HUES48 (cell line): ENCODE results near the gene ATM.
"Not testable (repeated sequence)": the region's sequence is repeated elsewhere in the genome, so short reads cannot be mapped to it uniquely, and the experiment has no call there.

Source experiments
- H3K27ac ChIP-seq: one replicate; pipeline ENCODE4 v1.7.0; 2013; ENCODE audit warnings: low read depth, low read length, inconsistent platforms
- H3K27me3 ChIP-seq: 2 replicates; pipeline ENCODE4 v1.6.1; 2013; ENCODE audit warnings: mild to moderate bottlenecking, low read length; ENCODE audit not compliant: control insufficient read depth, insufficient read depth
- H3K36me3 ChIP-seq: 2 replicates; pipeline ENCODE4 v1.6.1; 2013; ENCODE audit warnings: low read length; ENCODE audit not compliant: control insufficient read depth, insufficient read depth
- H3K4me1 ChIP-seq: 2 replicates; pipeline ENCODE4 v1.6.1; 2013; ENCODE audit warnings: mild to moderate bottlenecking, low read length; ENCODE audit not compliant: control insufficient read depth, insufficient read depth
- H3K4me3 ChIP-seq: 2 replicates; pipeline ENCODE4 v1.5.1; 2013; ENCODE audit warnings: mild to moderate bottlenecking, low read depth, low read length
- H3K9ac ChIP-seq: 2 replicates; pipeline ENCODE4 v1.6.1; 2013; ENCODE audit warnings: mild to moderate bottlenecking, low read depth, low read length, moderate library complexity
- H3K9me3 ChIP-seq: 2 replicates; pipeline ENCODE4 v1.6.1; 2013; ENCODE audit warnings: low read length; ENCODE audit not compliant: control insufficient read depth, insufficient read depth

ATM gene

GRCh38 chr11:108239076-108239475 lies 16.2 kb downstream of the ATM start:
- H3K9me3 ChIP-seq: no peaks in the 10 kb centered on the region
- no peaks in the 10 kb centered on the region for H3K27me3 ChIP-seq
- no peaks in the 10 kb centered on the region for H3K4me1 ChIP-seq
- H3K36me3 ChIP-seq: peaks cover 71% of the 10 kb centered on the region
- no peak overlapping the region for H3K9ac ChIP-seq
- no peak overlapping the region for H3K4me3 ChIP-seq
- no peak overlapping the region for H3K27ac ChIP-seq

- Histone ChIP-seq H3K36me3 (peaks cover 68% of the 10 kb centered on the region), H3K27ac (no peak overlapping the region), H3K4me3 (no peak overlapping the region), H3K27me3 (no peaks in the 10 kb centered on the region), H3K9me3 (no peaks in the 10 kb centered on the region), H3K4me1 (no peaks in the 10 kb centered on the region), H3K9ac (no peak overlapping the region)
These were observed 18.6 kb downstream of the ATM start for GRCh38 chr11:108241330-108242037.

- Histone ChIP-seq H3K36me3 (peaks cover 63% of the 10 kb centered on the region), H3K4me1 (no peaks in the 10 kb centered on the region), H3K27ac (no peak overlapping the region), H3K4me3 (no peak overlapping the region), H3K9ac (no peak overlapping the region), H3K27me3 (no peaks in the 10 kb centered on the region), H3K9me3 (no peaks in the 10 kb centered on the region)
These were observed 19.6 kb downstream of the ATM start for GRCh38 chr11:108242422-108242821.

- no peaks in the 10 kb centered on the region for H3K9me3 ChIP-seq
- H3K36me3 ChIP-seq: peaks cover 70% of the 10 kb centered on the region
These were observed 23.4 kb downstream of the ATM start for GRCh38 chr11:108246308-108246707.

GRCh38 chr11:108246885-108247284 lies 24.0 kb downstream of the ATM start:
- H3K4me3 ChIP-seq: no peak overlapping the region
- no peaks in the 10 kb centered on the region for H3K9me3 ChIP-seq
- H3K27me3 ChIP-seq: no peaks in the 10 kb centered on the region
- H3K9ac ChIP-seq: no peak overlapping the region
- peaks cover 74% of the 10 kb centered on the region for H3K36me3 ChIP-seq
- H3K27ac ChIP-seq: no peak overlapping the region
- no peaks in the 10 kb centered on the region for H3K4me1 ChIP-seq

More at GRCh38 chr11:108246308-108246707, 23.4 kb downstream of the ATM start:
- no peak overlapping the region for H3K27ac ChIP-seq
- H3K4me1 ChIP-seq: no peaks in the 10 kb centered on the region
- H3K27me3 ChIP-seq: no peaks in the 10 kb centered on the region
- no peak overlapping the region for H3K4me3 ChIP-seq
- no peak overlapping the region for H3K9ac ChIP-seq

- Histone ChIP-seq H3K4me1 (no peaks in the 10 kb centered on the region), H3K27ac (no peak overlapping the region), H3K36me3 (peaks cover 94% of the 10 kb centered on the region), H3K9me3 (no peaks in the 10 kb centered on the region), H3K9ac (no peak overlapping the region), H3K4me3 (no peak overlapping the region), H3K27me3 (no peaks in the 10 kb centered on the region)
These were observed 30.3 kb downstream of the ATM start for GRCh38 chr11:108253176-108253575.

GRCh38 chr11:108269583-108269982 lies 46.7 kb downstream of the ATM start:
- H3K27me3 ChIP-seq: no peaks in the 10 kb centered on the region
- H3K9ac ChIP-seq: no peak overlapping the region
- no peak overlapping the region for H3K27ac ChIP-seq
- peaks cover 63% of the 10 kb centered on the region for H3K36me3 ChIP-seq
- H3K9me3 ChIP-seq: no peaks in the 10 kb centered on the region
- H3K4me3 ChIP-seq: no peak overlapping the region
- no peaks in the 10 kb centered on the region for H3K4me1 ChIP-seq

- H3K4me1 ChIP-seq, H3K9ac ChIP-seq, H3K27ac ChIP-seq, H3K9me3 ChIP-seq, H3K4me3 ChIP-seq, H3K27me3 ChIP-seq: not testable (repeated sequence)
- peaks cover 72% of the 10 kb centered on the region for H3K36me3 ChIP-seq
These were observed 54.2 kb downstream of the ATM start for GRCh38 chr11:108276985-108277616.

- peaks cover 72% of the 10 kb centered on the region for H3K36me3 ChIP-seq
- peaks cover 9% of the 10 kb centered on the region for H3K4me1 ChIP-seq
- no peak overlapping the region for H3K27ac ChIP-seq
- H3K9me3 ChIP-seq: no peaks in the 10 kb centered on the region
- no peaks in the 10 kb centered on the region for H3K27me3 ChIP-seq
- no peak overlapping the region for H3K9ac ChIP-seq
- H3K4me3 ChIP-seq: no peak overlapping the region
These were observed 55.7 kb downstream of the ATM start for GRCh38 chr11:108278546-108278945.

- H3K9ac ChIP-seq: no peak overlapping the region
- no peak overlapping the region for H3K27ac ChIP-seq
- no peaks in the 10 kb centered on the region for H3K9me3 ChIP-seq
- H3K4me1 ChIP-seq: peaks cover 9% of the 10 kb centered on the region
- H3K36me3 ChIP-seq: peaks cover 74% of the 10 kb centered on the region
- H3K4me3 ChIP-seq: no peak overlapping the region
- no peaks in the 10 kb centered on the region for H3K27me3 ChIP-seq
These were observed 56.1 kb downstream of the ATM start for GRCh38 chr11:108278954-108279353.

GRCh38 chr11:108286370-108286769 lies 63.5 kb downstream of the ATM start:
- Histone ChIP-seq H3K9ac (no peak overlapping the region), H3K27me3 (no peaks in the 10 kb centered on the region), H3K9me3 (no peaks in the 10 kb centered on the region), H3K4me1 (no peaks in the 10 kb centered on the region), H3K4me3 (no peak overlapping the region), H3K36me3 (peaks cover 87% of the 10 kb centered on the region), H3K27ac (no peak overlapping the region)
